A673 (cell line): Measurements from ENCODE around the gene MDFIC. TPM values are rescaled to one million over a fixed set of nuclear protein-coding genes. Genes with fewer than 3 reads are reported as not detected.

ENCODE experiments used
- Bru-seq: library from RNA; stranded (reverse); fragments of 400-500 nt; gene quantifications from one replicate; lab custom pipeline; 2021; lab: Mats Ljungman, UMichigan
- BruChase-seq, 2 experiments: library from RNA; stranded (reverse); fragments of 400-500 nt; gene quantifications; one replicate each; lab custom pipeline; 2021; lab: Mats Ljungman, UMichigan
- BruUV-seq: library from RNA; stranded (reverse); fragments of 400-500 nt; replicated peaks from 2 replicates; lab custom pipeline; 2021; lab: Mats Ljungman, UMichigan
- CTCF ChIA-PET: fragments of 300-600 bp; sonication (Branson Sonifier 250); formaldehyde crosslinking; loops from one replicate; lab custom pipeline; 2022; ENCODE audit warnings: antibody characterized with exemption; lab: Charles Lee
- POLR2A ChIA-PET: fragments of 300-600 bp; sonication (Branson Sonifier 250); formaldehyde crosslinking; loops from one replicate; lab custom pipeline; 2022; ENCODE audit warnings: antibody characterized with exemption; ENCODE audit not compliant: low non-redundant PET; lab: Charles Lee
- DNase-seq: peaks from one replicate; pipeline ENCODE4 v3.0.0-alpha.2; 2015; ENCODE audit warnings: low spot score
- H3K27ac ChIP-seq: fragments of 200-600 bp; sonication (generic); 2 replicates; pipeline ENCODE4 v1.5.1; 2016; ENCODE audit warnings: mixed run types, low read depth, mild to moderate bottlenecking, mixed read lengths, antibody characterized with exemption, low read length; ENCODE audit not compliant: poor library complexity, severe bottlenecking
- H3K27me3 ChIP-seq: fragments of 200-600 bp; sonication (generic); replicated peaks from 2 replicates; pipeline ENCODE4 v1.6.1; 2017; ENCODE audit warnings: mixed run types, low read depth, mild to moderate bottlenecking, mixed read lengths, antibody characterized with exemption, low read length; ENCODE audit not compliant: insufficient read depth, poor library complexity
- H3K36me3 ChIP-seq: fragments of 200-600 bp; sonication (generic); 2 replicates; pipeline ENCODE4 v1.6.1; 2016; ENCODE audit warnings: mixed run types, mild to moderate bottlenecking, mixed read lengths, antibody characterized with exemption, low read length; ENCODE audit not compliant: insufficient read depth, poor library complexity, severe bottlenecking
- H3K4me1 ChIP-seq: fragments of 200-600 bp; sonication (generic); 2 replicates; pipeline ENCODE4 v1.6.1; 2017; ENCODE audit warnings: mixed run types, mild to moderate bottlenecking, mixed read lengths, antibody characterized with exemption, low read length; ENCODE audit not compliant: insufficient read depth, poor library complexity, severe bottlenecking
- H3K4me3 ChIP-seq: fragments of 200-600 bp; sonication (generic); 2 replicates; pipeline ENCODE4 v1.5.1; 2016; ENCODE audit warnings: low read depth, mixed run types, mild to moderate bottlenecking, mixed read lengths, low read length; ENCODE audit not compliant: poor library complexity, severe bottlenecking
- H3K9me3 ChIP-seq: fragments of 200-600 bp; sonication (generic); 2 replicates; pipeline ENCODE4 v1.6.1; 2016; ENCODE audit warnings: mixed run types, low read depth, mild to moderate bottlenecking, mixed read lengths, antibody characterized with exemption, low read length; ENCODE audit not compliant: poor library complexity, severe bottlenecking
- EZH2 ChIP-seq: fragments of 200-600 bp; sonication (generic); IDR thresholded peaks from 2 replicates; pipeline ENCODE4 v1.6.1; 2017; ENCODE audit warnings: borderline replicate concordance, low read depth, mild to moderate bottlenecking, mixed read lengths, antibody characterized with exemption, low read length; ENCODE audit not compliant: poor library complexity, severe bottlenecking
- intact Hi-C: fragments of 100-400 bp; cut with micrococcal nuclease; formaldehyde crosslinking; loops from one replicate; pipeline ENCODE4 v1.10.0; 2022; ENCODE audit not compliant: unreplicated experiment
- long read RNA-seq: library from polyadenylated mRNA; stranded (forward); transcript quantifications from one replicate; pipeline ENCODE4 v2.0.0, GENCODE V29; 2022
- total RNA-seq: library from RNA; stranded (reverse); gene quantifications from 2 replicates; pipeline ENCODE4 v1.2.3, GENCODE V29; 2021
- TF ChIP-seq, protein P1 (sequence below): fragments of 300-800, 200-600 bp; sonication (generic); conservative IDR thresholded peaks from 2 replicates; pipeline ENCODE4 v1.5.1; 2017; ENCODE audit warnings: low read depth, mild to moderate bottlenecking, antibody characterized with exemption, low read length, moderate library complexity, mixed read lengths

MDFIC gene
- total RNA-seq (27.3 and 32.6 TPM in 2 replicates), Bru-seq, nascent RNA (percentile 86 among the genes with signal in this experiment), BruChase-seq, experiment 1, labeled RNA remaining after a 2-hour chase (percentile 69 among the genes with signal in this experiment), BruChase-seq, experiment 2, labeled RNA remaining after a 6-hour chase (percentile 75 among the genes with signal in this experiment)
- long read RNA-seq, full-length matches to known transcripts: 46 of 68 reads
- long read RNA-seq, partial matches to known transcripts: 5 of 68 reads
- long read RNA-seq, other reads (novel, unspliced or antisense): 17 of 68 reads

DNA sequence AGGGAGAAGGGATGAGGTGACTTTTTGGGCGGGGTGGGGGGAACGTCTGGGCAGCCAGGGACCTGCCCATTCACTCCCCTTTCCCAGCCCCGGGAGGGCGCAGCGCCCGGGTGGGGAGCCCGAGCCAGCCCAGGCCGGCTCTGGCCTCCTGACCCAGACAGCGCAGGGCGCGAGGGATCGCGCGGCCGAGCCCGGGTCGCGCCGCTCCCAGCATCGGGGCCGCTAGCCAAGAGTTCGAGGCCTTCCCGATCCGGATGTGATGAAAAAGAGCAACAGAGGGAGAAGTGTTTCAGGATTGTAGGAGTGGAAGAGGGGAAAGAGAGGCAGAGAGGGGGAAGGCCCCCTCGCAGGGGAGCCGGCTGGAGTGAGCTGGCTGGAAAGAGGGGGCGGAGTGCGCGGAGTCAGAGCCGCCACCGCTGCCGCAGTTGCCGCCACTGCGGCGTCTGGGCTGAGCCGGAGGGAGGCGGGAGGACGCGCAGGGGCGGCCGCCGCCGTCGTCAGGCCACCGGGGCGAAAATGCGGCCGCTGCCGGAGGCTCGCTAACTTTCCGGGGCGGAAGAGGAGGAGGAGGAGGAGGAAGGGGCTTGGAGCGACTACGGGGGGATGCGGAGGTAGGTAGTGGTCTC lies at the start of gene MDFIC:
Gene MDFIC, plus strand, starts transcription at position 69 of the 626 bp plus-strand sequence. CDS start 940 bp downstream, outside the sequence.
- CTCF ChIA-PET: no interaction called here
- Histone ChIP-seq H3K4me3 (peak within 1 kb of the TSS; percentile 78), H3K27me3 (no peaks in the 10 kb centered on the region), H3K27ac (peak within 1 kb of the TSS; percentile 77), H3K36me3 (no peaks in the 10 kb centered on the region), H3K9me3 (no peaks in the 10 kb centered on the region), H3K4me1 (peaks cover 23% of the 10 kb centered on the region)
- POLR2A ChIA-PET: interaction anchor here (0.6 kb wide), 1 partner anchor 1314 kb away, joined by 3 read pairs; no protein-coding TSS in a partner anchor
- intact Hi-C loops: no loop called here
- no TSS peak for BruUV-seq
- peak; percentile 65 for DNase-seq
- TF ChIP-seq, protein P1, sequence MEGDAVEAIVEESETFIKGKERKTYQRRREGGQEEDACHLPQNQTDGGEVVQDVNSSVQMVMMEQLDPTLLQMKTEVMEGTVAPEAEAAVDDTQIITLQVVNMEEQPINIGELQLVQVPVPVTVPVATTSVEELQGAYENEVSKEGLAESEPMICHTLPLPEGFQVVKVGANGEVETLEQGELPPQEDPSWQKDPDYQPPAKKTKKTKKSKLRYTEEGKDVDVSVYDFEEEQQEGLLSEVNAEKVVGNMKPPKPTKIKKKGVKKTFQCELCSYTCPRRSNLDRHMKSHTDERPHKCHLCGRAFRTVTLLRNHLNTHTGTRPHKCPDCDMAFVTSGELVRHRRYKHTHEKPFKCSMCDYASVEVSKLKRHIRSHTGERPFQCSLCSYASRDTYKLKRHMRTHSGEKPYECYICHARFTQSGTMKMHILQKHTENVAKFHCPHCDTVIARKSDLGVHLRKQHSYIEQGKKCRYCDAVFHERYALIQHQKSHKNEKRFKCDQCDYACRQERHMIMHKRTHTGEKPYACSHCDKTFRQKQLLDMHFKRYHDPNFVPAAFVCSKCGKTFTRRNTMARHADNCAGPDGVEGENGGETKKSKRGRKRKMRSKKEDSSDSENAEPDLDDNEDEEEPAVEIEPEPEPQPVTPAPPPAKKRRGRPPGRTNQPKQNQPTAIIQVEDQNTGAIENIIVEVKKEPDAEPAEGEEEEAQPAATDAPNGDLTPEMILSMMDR: no peak
- no peak for TF ChIP-seq EZH2

DNA sequence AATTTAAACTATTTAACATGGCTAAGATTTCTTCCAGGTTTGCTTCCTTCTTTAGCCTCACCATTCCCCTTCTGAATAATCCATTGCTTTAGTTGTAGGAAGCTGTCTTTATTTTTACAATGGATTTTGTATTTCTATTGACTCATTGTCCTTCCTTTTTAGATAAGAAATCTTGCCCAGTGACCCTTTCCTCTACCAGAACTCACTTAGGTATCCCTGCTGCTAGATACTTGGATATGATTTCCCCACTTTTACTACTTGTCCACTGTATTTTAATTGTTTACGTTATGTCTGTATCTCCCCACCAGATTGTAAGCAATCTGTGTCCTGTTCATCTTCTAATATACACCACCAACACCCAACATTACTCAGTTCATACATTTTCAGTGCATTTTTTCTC lies 47.7 kb upstream of the MDFIC start:
- H3K4me1 ChIP-seq: no peaks in the 10 kb centered on the region
- TF ChIP-seq, protein P1: no peak
- no peak for TF ChIP-seq EZH2
- no peak overlapping the region for H3K27ac ChIP-seq
- no peaks in the 10 kb centered on the region for H3K36me3 ChIP-seq
- intact Hi-C loops: no loop called here
- no peak for DNase-seq
- no TSS peak for BruUV-seq
- ChIA-PET CTCF (no interaction called here), POLR2A (no interaction called here)
- H3K9me3 ChIP-seq: peaks cover 8% of the 10 kb centered on the region
- H3K4me3 ChIP-seq: no peak overlapping the region
- H3K27me3 ChIP-seq: no peaks in the 10 kb centered on the region

GRCh38 chr7:114875186-114875585 lies 46.7 kb upstream of the MDFIC start:
- intact Hi-C loops: no loop called here
- CTCF ChIA-PET: no interaction called here
- TF ChIP-seq, protein P1: no peak
- TF ChIP-seq EZH2: no peak
- POLR2A ChIA-PET: no interaction called here
- Histone ChIP-seq H3K36me3 (no peaks in the 10 kb centered on the region), H3K27ac (no peak overlapping the region), H3K27me3 (no peaks in the 10 kb centered on the region), H3K4me1 (no peaks in the 10 kb centered on the region), H3K4me3 (no peak overlapping the region), H3K9me3 (peaks cover 8% of the 10 kb centered on the region)
- no TSS peak for BruUV-seq
- no peak for DNase-seq
